Measurements from ENCODE around the gene LLGL2. TPM values are rescaled to one million over a fixed set of nuclear protein-coding genes. Genes with fewer than 3 reads are reported as not detected.
A peak's percentile ranks its signal among the peaks of the same experiment; 100 is the strongest.
"Not testable (repeated sequence)": the region's sequence is repeated elsewhere in the genome, so short reads cannot be mapped to it uniquely, and the experiment has no call there.

LLGL2 gene
- total RNA-seq, 1 donor, result 13.2 TPM

DNA sequence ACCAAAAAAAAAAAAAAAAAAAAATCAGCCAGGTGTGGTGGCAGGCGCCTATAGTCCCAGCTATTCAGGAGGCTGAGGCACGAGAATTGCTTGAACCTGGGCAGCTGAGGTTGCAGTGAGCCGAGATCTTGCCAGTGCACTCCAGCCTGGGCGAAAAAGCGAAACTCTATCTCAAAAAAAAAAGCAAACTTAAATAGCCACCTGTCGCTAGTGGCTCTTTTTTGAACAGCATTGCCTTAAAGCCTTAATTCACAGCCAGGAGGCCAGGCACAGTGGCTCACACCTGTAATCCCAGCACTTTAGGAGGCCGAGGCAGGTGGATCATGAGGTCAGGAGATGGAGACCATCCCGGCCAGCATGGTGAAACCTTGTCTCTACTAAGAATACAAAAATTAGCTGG lies 5.1 kb upstream of the LLGL2 start:
- not testable (repeated sequence) for H3K27me3 ChIP-seq (ENCODE audit: insufficient read depth, low read length); H3K4me3 ChIP-seq (ENCODE audit: low read length); H3K9me3 ChIP-seq (ENCODE audit: low read depth, low read length)
- peaks cover 42% of the 10 kb centered on the region for H3K4me1 ChIP-seq (ENCODE audit: insufficient read depth, low read length)

DNA sequence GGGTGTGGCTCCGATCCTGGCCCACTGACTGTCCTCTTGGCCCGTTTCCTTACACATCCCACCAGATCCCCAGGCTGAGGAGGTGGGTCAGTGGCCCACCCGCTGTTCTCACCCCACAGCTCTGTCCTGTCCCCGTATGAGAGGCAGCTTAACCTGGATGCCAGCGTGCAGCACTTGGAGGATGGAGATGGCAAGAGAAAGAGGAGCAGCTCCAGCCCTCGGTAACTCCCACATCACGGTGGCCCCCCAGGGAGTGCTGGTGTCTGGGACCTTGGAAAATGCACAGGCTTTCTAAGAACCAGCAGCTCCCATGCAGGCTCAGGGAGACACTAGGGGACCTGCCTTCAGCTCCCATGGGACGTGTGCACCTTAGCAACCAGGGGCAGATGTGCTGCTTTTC lies 4.2 kb upstream of the LLGL2 start:
- Histone ChIP-seq H3K4me3 (ENCODE audit: low read length) (no peak overlapping the region), H3K27me3 (ENCODE audit: insufficient read depth, low read length) (peaks cover 1% of the 10 kb centered on the region), H3K4me1 (ENCODE audit: insufficient read depth, low read length) (peaks cover 42% of the 10 kb centered on the region), H3K9me3 (ENCODE audit: low read depth, low read length) (no peaks in the 10 kb centered on the region)

DNA sequence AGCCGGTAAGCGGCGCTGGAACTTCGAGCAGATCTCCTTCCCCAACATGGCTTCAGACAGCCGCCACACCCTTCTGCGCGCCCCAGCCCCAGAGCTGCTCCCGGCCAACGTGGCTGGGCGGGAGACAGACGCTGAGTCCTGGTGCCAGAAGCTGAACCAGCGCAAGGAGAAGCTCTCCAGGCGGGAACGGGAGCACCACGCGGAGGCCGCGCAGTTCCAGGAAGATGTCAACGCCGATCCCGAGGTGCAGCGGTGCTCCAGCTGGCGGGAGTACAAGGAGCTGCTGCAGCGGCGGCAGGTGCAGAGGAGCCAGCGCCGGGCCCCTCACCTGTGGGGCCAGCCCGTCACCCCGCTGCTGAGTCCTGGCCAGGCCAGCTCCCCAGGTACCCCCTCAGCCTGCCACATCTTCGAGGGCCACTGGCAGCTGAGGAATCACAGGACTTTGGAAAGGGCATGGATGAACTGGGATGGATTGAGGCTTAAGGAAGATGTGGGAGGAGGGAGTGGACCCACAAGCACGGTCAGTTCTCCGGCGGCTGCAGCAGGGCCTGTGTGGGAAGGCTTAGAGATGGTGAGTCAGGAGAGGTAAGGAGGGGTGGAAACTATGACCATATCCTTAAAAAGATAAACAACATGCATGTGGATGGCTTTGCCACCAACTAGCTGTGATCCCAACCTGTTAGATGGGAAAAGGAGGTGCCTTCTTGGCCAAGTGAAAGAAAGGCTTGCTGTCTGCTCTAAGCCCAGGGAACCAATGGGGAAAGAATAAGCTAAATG lies 3.4 kb upstream of the LLGL2 start:
- no peaks in the 10 kb centered on the region for H3K9me3 ChIP-seq (ENCODE audit: low read depth, low read length)
- H3K27me3 ChIP-seq (ENCODE audit: insufficient read depth, low read length), result peaks cover 5% of the 10 kb centered on the region
- H3K4me3 ChIP-seq (ENCODE audit: low read length), result no peak overlapping the region
- H3K4me1 ChIP-seq (ENCODE audit: insufficient read depth, low read length), result peaks cover 46% of the 10 kb centered on the region

DNA sequence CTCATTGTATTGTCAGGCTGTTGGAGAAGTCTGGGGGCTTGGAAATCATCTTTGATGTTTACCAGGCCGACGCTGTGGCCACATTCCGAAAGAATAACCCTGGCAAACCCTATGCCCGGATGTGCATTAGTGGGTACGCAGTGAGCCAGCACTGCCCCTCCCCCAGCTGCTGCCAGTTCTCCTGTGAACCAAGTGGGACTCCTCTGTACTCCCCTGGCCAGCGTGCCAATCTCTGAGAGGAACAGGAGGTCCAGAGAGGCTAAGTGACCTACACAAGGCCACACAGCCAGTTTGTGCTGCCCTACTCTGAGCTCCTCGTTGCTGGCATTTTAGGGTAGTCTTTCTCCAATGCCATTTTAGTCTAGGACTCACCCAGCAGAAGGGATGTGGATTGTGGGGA lies 1.9 kb upstream of the LLGL2 start:
- Histone ChIP-seq H3K4me3 (ENCODE audit: low read length) (no peak overlapping the region), H3K4me1 (ENCODE audit: insufficient read depth, low read length) (peaks cover 32% of the 10 kb centered on the region), H3K9me3 (ENCODE audit: low read depth, low read length) (no peaks in the 10 kb centered on the region), H3K27me3 (ENCODE audit: insufficient read depth, low read length) (peaks cover 5% of the 10 kb centered on the region)

DNA sequence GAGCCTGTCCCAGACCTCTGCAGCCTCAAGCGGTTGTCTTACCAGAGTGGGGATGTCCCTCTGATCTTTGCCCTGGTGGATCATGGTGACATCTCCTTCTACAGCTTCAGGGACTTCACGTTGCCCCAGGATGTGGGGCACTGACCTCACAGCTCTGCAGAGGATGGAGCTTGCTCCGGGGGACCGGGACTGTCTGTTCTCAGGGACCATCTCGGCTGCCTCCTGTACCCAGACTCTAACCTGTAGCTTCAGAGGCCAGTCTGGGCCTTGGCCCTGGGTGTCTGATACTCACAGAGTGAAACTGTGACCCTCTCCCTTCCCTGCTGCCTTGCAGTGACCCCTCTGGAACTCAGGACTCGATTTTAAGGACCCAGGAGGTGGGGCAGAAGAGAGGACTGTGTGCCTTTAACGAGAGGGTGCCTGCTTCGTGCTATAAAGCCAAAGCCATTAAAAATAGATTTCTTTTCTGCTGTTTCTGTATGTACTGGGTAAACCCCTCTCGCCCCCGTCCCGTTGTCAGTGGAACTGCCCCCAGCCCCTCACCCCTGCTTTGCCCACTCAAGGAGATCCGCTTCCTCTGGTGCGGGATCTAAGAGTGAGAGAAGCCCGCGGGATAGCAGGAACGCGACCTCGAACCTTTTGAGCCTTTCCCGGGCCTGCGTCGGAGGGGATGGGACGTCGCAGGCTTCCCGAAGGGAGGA lies 1.1 kb upstream of the LLGL2 start:
- Histone ChIP-seq H3K27me3 (ENCODE audit: insufficient read depth, low read length) (peaks cover 5% of the 10 kb centered on the region), H3K9me3 (ENCODE audit: low read depth, low read length) (no peaks in the 10 kb centered on the region), H3K4me1 (ENCODE audit: insufficient read depth, low read length) (peaks cover 25% of the 10 kb centered on the region), H3K4me3 (ENCODE audit: low read length) (peak overlapping the region; percentile 51)

DNA sequence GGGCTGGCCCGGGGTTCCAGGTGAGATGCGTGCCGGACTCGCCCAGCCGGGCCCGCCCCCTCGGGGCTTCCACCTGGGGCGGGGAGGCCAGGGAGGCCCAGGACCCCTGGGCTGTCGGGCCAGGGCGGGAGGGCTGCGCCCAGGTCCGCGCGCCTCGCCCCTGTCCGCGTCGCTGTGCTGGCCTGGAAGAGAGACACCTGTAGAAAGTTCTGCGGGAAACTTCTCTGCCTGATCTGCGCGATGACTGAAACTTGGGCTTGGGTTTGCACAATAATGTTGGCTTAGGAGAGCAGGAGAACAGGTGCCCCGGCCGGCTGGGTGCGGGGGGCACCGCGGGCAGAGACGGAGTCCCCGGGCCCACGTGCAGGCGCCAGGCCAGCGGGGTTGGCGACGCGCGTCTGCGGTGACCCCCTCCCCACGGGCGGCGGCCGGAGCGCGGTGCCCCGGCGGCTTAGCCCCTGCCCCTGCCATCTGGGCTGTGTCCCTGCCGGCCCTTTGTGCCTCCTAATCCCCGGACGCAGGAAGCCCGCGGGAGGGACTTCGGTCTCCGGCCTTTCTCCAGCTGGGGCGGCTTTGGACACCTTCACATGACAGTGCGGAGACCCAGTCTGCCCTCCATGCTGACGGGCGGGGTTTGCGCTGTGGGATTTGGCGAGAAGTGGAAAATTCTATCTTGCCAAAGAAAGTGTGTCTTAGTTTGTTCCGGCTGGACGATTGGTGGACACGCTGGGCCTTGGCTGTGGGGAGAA lies 483 bp downstream of the LLGL2 start:
- Histone ChIP-seq H3K4me3 (ENCODE audit: low read length) (peak overlapping the region; percentile 51), H3K27me3 (ENCODE audit: insufficient read depth, low read length) (peaks cover 5% of the 10 kb centered on the region), H3K9me3 (ENCODE audit: low read depth, low read length) (no peaks in the 10 kb centered on the region), H3K4me1 (ENCODE audit: insufficient read depth, low read length) (peaks cover 24% of the 10 kb centered on the region)

DNA sequence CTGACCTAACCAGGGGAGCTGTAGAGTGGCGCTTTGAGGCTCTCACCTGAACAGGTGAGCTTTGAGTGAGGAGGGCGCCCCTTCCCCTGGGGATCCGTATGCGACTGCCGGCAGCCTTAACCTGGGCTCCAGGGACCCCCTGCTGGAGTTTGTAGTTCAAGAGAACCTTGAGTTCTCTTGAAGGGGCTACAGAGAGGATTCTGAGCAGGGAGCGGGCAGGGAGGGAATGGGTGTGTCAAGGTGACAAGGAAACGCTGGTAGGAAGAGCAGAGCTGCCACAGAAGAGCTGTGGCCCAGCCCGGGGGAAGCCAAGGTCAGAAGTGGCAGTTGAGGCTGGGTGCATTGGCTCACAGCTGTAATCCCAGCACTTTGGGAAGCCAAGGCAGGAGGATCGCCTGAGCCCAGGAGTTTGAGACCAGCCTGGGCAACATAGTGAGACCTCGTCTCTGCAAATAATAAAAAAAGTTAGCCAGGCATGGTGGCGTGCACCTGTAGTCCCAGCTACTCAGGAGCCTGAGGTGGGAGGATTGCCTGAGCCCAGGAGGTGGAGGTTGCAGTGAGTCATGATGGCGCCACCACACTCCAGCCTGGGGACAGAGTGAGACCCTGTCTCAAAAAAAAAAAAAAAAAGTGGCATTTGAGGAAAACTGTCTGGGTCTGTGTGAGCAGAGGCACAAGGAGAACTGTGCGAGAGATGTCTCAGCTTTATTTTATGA lies 1.2 kb downstream of the LLGL2 start:
- peak overlapping the region; percentile 51 for H3K4me3 ChIP-seq (ENCODE audit: low read length)
- peaks cover 24% of the 10 kb centered on the region for H3K4me1 ChIP-seq (ENCODE audit: insufficient read depth, low read length)
- H3K9me3 ChIP-seq (ENCODE audit: low read depth, low read length), result no peaks in the 10 kb centered on the region
- peaks cover 5% of the 10 kb centered on the region for H3K27me3 ChIP-seq (ENCODE audit: insufficient read depth, low read length)

DNA sequence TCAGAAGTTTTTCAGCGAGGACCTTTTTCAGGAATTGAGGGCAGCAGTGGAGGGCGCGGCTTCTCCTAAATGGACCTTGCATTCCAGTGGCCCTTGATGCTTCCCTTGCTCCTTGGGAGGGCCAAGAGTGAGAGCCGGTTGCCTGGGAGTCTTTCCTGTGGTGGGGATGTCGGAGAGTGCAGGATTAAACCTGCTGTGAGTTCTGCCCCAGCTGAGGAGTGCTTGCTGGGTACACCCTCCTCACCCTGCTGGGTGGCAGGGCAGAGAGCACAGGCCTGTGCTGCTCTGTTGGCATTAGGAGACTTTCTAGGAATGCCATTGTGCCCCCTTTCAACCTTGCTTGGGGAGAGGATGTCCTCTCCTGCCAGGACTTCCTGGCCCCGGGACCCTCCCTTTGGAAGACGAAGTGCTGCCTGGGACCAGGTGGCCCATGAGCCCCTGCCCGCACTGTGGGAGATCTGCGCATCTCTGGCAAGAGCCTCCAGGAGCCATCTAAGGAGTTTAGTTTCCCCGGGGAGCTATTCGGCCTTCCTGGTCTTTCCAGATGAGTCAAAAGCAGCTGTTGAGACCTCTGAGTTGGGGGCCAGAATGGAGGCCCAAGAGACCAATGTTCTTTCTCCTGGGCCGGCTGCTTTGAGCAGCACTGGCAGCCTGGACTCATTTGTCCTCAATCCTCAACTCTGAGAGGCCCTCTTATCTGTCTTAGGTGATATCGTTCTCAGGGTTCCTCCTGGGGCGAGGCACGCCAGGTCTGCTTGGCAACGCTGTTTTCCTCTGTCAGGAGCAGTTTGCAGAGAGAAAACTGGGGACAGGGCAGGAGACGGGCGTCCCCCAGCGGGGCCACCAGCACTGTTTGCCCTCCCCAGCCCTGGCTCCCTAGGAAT lies 5.6 kb downstream of the LLGL2 start:
- peaks cover 5% of the 10 kb centered on the region for H3K27me3 ChIP-seq (ENCODE audit: insufficient read depth, low read length)
- H3K4me3 ChIP-seq (ENCODE audit: low read length), result no peak overlapping the region
- peaks cover 36% of the 10 kb centered on the region for H3K4me1 ChIP-seq (ENCODE audit: insufficient read depth, low read length)
- H3K9me3 ChIP-seq (ENCODE audit: low read depth, low read length), result no peaks in the 10 kb centered on the region

DNA sequence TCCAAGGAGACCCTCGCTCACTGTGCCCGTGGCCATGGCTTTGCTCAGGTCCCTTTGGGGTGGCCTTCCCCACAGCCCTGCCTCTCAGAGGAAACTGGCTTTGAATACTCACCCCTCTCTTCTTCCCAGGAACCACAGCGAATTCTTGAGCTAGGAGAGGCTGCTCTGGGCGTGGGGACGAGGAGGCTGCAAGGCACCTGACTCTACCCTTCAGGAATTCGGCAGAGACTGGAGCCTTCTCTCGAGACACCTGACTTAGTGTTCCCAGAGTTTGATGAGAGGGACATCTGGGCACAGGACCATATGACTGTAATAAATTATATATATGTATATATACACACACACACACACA lies 6.2 kb downstream of the LLGL2 start:
- no peaks in the 10 kb centered on the region for H3K27me3 ChIP-seq (ENCODE audit: insufficient read depth, low read length)

DNA sequence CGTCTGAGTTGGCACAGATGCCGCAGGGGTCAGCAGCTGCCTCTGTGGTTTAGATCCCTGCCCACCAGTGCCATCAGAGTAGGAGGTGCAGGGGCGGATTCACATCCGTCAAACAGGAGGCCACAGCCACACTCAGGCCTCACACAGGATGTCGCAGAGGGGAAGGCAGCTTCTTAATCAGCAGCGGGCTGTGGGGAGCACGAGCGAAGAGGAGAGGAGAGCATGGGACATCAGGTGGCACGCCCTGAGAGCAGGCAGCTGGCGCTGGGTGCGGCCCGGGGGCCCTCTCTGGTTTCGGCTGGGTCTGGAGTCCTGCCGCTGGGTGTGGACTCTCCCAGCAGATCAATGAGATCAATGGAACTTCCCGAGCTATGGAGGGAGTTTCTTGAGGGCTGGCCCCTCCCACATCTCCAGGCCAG lies 9.6 kb downstream of the LLGL2 start:
- Histone ChIP-seq H3K27me3 (ENCODE audit: insufficient read depth, low read length) (no peaks in the 10 kb centered on the region), H3K9me3 (ENCODE audit: low read depth, low read length) (no peaks in the 10 kb centered on the region), H3K4me3 (ENCODE audit: low read length) (no peak overlapping the region), H3K4me1 (ENCODE audit: insufficient read depth, low read length) (peaks cover 27% of the 10 kb centered on the region)

More for the DNA sequence above, 6.2 kb downstream of the LLGL2 start:
- H3K4me1 ChIP-seq (ENCODE audit: insufficient read depth, low read length), result peaks cover 33% of the 10 kb centered on the region
- no peaks in the 10 kb centered on the region for H3K9me3 ChIP-seq (ENCODE audit: low read depth, low read length)
- no peak overlapping the region for H3K4me3 ChIP-seq (ENCODE audit: low read length)

DNA sequence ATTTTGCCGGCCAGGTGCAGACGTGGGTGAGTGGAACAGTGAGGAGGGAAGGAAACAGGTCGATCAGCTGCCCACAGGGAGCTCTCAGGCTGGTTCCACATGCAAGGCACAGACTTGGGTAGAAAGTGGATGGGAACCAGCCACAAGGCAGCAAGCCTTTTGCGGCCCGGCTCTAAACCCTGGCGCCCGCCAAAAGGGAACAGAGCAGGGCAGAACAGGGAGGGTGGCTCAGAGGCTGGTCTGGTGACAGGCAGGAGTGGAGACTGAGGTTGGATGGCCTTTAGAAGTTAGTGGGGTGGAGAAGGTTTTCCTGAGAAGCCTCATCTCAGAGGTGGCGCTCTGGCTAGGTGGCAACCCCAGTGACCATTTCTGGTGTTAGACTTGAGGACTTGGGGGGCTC lies 10.4 kb downstream of the LLGL2 start:
- peaks cover 27% of the 10 kb centered on the region for H3K4me1 ChIP-seq (ENCODE audit: insufficient read depth, low read length)
- H3K27me3 ChIP-seq (ENCODE audit: insufficient read depth, low read length), result no peaks in the 10 kb centered on the region
- no peaks in the 10 kb centered on the region for H3K9me3 ChIP-seq (ENCODE audit: low read depth, low read length)
- H3K4me3 ChIP-seq (ENCODE audit: low read length), result no peak overlapping the region

DNA sequence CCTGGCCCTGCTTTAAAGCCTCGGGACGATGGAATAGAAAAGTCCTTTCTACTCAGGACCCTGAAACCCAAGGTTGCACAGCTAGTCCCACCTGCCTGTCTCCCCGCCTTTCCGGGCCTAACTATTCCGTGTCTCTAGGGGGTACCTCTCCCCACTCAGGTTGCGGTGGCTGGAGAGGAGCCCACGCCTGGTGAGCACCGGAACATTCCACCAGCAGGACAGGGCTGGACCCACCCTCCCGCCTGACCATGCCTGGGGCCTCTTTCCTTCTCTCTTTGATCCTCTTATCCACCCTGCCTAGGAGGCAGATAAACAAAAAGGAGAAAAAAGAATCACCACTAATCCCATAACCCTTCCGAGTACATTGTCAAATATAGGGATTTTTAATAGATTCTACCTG lies 10.9 kb downstream of the LLGL2 start:
- H3K9me3 ChIP-seq (ENCODE audit: low read depth, low read length), result no peaks in the 10 kb centered on the region

DNA sequence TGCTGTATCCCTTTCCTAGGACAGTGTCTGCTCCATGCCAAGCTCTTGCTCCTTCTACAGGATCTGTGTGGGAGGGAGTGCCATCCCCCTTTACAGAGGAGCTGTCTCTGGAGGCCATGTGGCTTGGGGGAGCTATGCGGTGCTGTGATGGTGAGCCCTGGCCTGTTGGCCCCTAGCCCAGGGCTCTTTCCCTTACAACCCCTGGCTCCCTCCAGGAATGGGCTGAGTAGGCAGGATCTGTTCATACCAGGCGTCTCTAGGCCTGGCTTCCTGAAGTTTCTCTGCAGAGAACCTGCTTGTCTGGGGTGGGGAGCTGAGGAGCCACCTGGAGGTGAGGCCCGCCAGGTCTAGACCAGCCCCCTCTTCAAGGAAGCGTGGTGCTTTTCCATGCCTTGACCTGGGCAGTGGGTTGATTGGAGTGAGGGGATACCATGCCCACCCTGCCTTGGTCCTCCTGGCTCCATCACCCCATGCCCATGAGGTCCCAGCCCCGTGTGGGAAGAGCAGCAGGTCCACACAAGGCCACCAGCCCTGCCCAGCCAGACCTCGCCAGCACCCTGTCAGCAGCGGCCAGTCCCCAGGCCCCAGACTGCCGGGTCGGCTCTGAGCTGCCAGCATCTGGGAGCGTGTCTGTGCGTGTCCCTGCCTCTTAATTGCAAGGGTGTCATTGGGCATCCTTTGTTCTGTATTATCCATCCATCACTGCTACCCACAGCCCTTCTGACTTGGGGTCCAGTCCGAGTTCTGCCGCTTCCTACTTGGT lies 14.7 kb downstream of the LLGL2 start:
- Histone ChIP-seq H3K9me3 (ENCODE audit: low read depth, low read length) (no peaks in the 10 kb centered on the region), H3K4me1 (ENCODE audit: insufficient read depth, low read length) (peaks cover 13% of the 10 kb centered on the region), H3K27me3 (ENCODE audit: insufficient read depth, low read length) (no peaks in the 10 kb centered on the region), H3K4me3 (ENCODE audit: low read length) (no peak overlapping the region)

More for the DNA sequence above, 10.9 kb downstream of the LLGL2 start:
- H3K4me1 ChIP-seq (ENCODE audit: insufficient read depth, low read length), result peaks cover 27% of the 10 kb centered on the region
- H3K27me3 ChIP-seq (ENCODE audit: insufficient read depth, low read length), result no peaks in the 10 kb centered on the region
- H3K4me3 ChIP-seq (ENCODE audit: low read length), result no peak overlapping the region

Data from mononuclear cell (primary cell).